ENCODE results near the gene CD96.

DNA sequence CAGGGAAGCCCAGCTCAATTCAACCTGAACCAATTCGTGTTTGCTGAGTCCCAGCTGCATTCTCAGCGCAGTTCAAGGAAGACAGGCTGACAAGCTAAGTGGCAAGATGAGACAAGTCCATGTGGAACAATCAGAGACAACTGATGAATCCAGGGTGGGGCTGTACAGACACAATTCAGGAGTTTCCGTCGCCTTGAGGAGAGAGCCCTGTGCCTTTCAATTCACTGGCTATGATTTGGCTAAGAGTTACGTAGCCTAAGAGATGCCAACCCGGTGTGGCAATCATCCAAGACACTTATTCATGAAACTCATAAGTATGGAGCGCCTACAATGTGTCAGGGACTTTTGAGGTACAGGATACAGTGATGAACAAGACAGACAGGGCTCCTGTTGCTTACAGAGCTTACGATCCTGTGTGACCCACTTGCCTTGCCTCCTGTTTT is 68.6 kb downstream of the CD96 start:
- TF ChIP-seq, protein P1, sequence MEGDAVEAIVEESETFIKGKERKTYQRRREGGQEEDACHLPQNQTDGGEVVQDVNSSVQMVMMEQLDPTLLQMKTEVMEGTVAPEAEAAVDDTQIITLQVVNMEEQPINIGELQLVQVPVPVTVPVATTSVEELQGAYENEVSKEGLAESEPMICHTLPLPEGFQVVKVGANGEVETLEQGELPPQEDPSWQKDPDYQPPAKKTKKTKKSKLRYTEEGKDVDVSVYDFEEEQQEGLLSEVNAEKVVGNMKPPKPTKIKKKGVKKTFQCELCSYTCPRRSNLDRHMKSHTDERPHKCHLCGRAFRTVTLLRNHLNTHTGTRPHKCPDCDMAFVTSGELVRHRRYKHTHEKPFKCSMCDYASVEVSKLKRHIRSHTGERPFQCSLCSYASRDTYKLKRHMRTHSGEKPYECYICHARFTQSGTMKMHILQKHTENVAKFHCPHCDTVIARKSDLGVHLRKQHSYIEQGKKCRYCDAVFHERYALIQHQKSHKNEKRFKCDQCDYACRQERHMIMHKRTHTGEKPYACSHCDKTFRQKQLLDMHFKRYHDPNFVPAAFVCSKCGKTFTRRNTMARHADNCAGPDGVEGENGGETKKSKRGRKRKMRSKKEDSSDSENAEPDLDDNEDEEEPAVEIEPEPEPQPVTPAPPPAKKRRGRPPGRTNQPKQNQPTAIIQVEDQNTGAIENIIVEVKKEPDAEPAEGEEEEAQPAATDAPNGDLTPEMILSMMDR (IDR thresholded peaks at IDR 0.05), result no peak
- no peak for TF ChIP-seq POLR2A (IDR thresholded peaks at IDR 0.05)
